Hypothalamus (tissue), 51 donors: ENCODE data around the gene MTARC1.

Source experiments
- DNase-seq, 51 donors: peaks; one replicate each; lab custom pipeline; 2025; lab: John Stamatoyannopoulos, UW

Gene MTARC1

GRCh38 chr1:220769205-220769604, 17.5 kb upstream of the MTARC1 start:
- no peak for DNase-seq

GRCh38 chr1:220770245-220770913, 16.3 kb upstream of the MTARC1 start:
- no peak for DNase-seq

GRCh38 chr1:220772846-220773245, 13.9 kb upstream of the MTARC1 start:
- DNase-seq: no peak

- peak in 18 of 51 donors; percentile 3 to 52 (median 18) for DNase-seq
Measured at GRCh38 chr1:220775240-220775853, 11.4 kb upstream of the MTARC1 start.

GRCh38 chr1:220776254-220776653, 10.5 kb upstream of the MTARC1 start:
- no peak for DNase-seq

- DNase-seq: peak in 49 of 51 donors; percentile 13 to 86 (median 66)
Measured at GRCh38 chr1:220776720-220777326, 9.9 kb upstream of the MTARC1 start.

- DNase-seq: no peak
Measured at GRCh38 chr1:220783453-220783852, 3.3 kb upstream of the MTARC1 start.

- no peak for DNase-seq
Measured at GRCh38 chr1:220784751-220785150, 2.0 kb upstream of the MTARC1 start.

GRCh38 chr1:220785166-220786056, 1.3 kb upstream of the MTARC1 start:
- no peak for DNase-seq

GRCh38 chr1:220786057-220786336, 716 bp upstream of the MTARC1 start:
- peak in 5 of 51 donors; percentile 11 to 80 (median 26) for DNase-seq

- DNase-seq: peak in 17 of 51 donors; percentile 7 to 80 (median 36)
Measured at GRCh38 chr1:220787069-220787619, 431 bp downstream of the MTARC1 start.

GRCh38 chr1:220788900-220789299, 2.2 kb downstream of the MTARC1 start:
- DNase-seq: no peak

- DNase-seq: no peak
Measured at GRCh38 chr1:220789532-220790147, 2.9 kb downstream of the MTARC1 start.

- no peak for DNase-seq
Measured at GRCh38 chr1:220791285-220791684, 4.6 kb downstream of the MTARC1 start.

- DNase-seq: peak in 2 of 51 donors; percentile 7 to 26
Measured at GRCh38 chr1:220791956-220792355, 5.2 kb downstream of the MTARC1 start.

- no peak for DNase-seq
Measured at GRCh38 chr1:220796530-220796929, 9.8 kb downstream of the MTARC1 start.

GRCh38 chr1:220797044-220797443, 10.3 kb downstream of the MTARC1 start:
- DNase-seq: no peak

GRCh38 chr1:220797553-220797952, 10.8 kb downstream of the MTARC1 start:
- DNase-seq: no peak

- no peak for DNase-seq
Measured at GRCh38 chr1:220798338-220798737, 11.6 kb downstream of the MTARC1 start.

- DNase-seq: no peak
Measured at GRCh38 chr1:220800262-220800661, 13.5 kb downstream of the MTARC1 start.
